ENCODE data around the gene ABTB2.

GRCh38 chr11:34397120-34397519 lies 39.3 kb upstream of the ABTB2 start:
- no peak for TF ChIP-seq MXI1 (IDR thresholded peaks at IDR 0.05; ENCODE audit: low read depth, low read length)
- TF ChIP-seq SMC3 (IDR thresholded peaks at IDR 0.05; ENCODE audit: borderline replicate concordance, low read length): no peak
- no peak for TF ChIP-seq RAD51 (IDR thresholded peaks at IDR 0.05)
- TF ChIP-seq, protein P1, sequence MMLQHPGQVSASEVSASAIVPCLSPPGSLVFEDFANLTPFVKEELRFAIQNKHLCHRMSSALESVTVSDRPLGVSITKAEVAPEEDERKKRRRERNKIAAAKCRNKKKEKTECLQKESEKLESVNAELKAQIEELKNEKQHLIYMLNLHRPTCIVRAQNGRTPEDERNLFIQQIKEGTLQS (IDR thresholded peaks at IDR 0.05; ENCODE audit: borderline replicate concordance, extremely low read depth, low read depth, low read length): no peak
- TF ChIP-seq, protein P2, sequence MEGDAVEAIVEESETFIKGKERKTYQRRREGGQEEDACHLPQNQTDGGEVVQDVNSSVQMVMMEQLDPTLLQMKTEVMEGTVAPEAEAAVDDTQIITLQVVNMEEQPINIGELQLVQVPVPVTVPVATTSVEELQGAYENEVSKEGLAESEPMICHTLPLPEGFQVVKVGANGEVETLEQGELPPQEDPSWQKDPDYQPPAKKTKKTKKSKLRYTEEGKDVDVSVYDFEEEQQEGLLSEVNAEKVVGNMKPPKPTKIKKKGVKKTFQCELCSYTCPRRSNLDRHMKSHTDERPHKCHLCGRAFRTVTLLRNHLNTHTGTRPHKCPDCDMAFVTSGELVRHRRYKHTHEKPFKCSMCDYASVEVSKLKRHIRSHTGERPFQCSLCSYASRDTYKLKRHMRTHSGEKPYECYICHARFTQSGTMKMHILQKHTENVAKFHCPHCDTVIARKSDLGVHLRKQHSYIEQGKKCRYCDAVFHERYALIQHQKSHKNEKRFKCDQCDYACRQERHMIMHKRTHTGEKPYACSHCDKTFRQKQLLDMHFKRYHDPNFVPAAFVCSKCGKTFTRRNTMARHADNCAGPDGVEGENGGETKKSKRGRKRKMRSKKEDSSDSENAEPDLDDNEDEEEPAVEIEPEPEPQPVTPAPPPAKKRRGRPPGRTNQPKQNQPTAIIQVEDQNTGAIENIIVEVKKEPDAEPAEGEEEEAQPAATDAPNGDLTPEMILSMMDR (IDR thresholded peaks at IDR 0.05 in 2 of 3, conservative IDR thresholded peaks at IDR 0.05 in 1 of 3; ENCODE audit: control insufficient read depth in 2 of 3, extremely low read depth in 1 of 3, insufficient read depth in 1 of 3, low read depth in 3 of 3, low read length in 3 of 3): no peak
- TF ChIP-seq EZH2 (IDR thresholded peaks at IDR 0.05; ENCODE audit: borderline replicate concordance, control insufficient read depth, low read depth, low read length): no peak
- TF ChIP-seq IKZF1 (conservative IDR thresholded peaks at IDR 0.05): no peak
- TF ChIP-seq JUND (IDR thresholded peaks at IDR 0.05; ENCODE audit: low read depth, low read length): no peak
